ENCODE data around the gene RPAP3. TPM values are rescaled to one million over a fixed set of nuclear protein-coding genes. Genes with fewer than 3 reads are reported as not detected.
"Not testable (repeated sequence)": the region's sequence is repeated elsewhere in the genome, so short reads cannot be mapped to it uniquely, and the experiment has no call there.

The RPAP3 gene
- total and polyA plus RNA-seq, 9 donors: 15.6 to 71.3 (median 32.4) TPM

GRCh38 chr12:47679785-47680184 lies 26.0 kb downstream of the RPAP3 start:
- Histone ChIP-seq H3K27ac (no peak overlapping the region), H3K9me3 (no peaks in the 10 kb centered on the region), H3K4me1 (ENCODE audit: insufficient read depth) (no peaks in the 10 kb centered on the region), H3K4me3 (no peak overlapping the region), H3K36me3 (no peaks in the 10 kb centered on the region), H3K27me3 (no peaks in the 10 kb centered on the region)
- DNase-seq: no peak
- TF ChIP-seq POLR2A (IDR thresholded peaks at IDR 0.05) (no peak), CTCF (IDR thresholded peaks at IDR 0.05) (no peak), EP300 (IDR thresholded peaks at IDR 0.05) (no peak)
- WGBS, 3 donors: 95 to 97% (median 96%) methylated on average over 2 of the region's 2 CpGs
- intact Hi-C loops (cut with DNase I): no loop called here

- Histone ChIP-seq H3K27ac (no peak overlapping the region), H3K27me3 (no peaks in the 10 kb centered on the region), H3K4me1 (ENCODE audit: insufficient read depth) (no peaks in the 10 kb centered on the region), H3K9me3 (no peaks in the 10 kb centered on the region), H3K4me3 (no peak overlapping the region), H3K36me3 (no peaks in the 10 kb centered on the region)
- 97 to 98% (median 98%) methylated on average over 2 of the region's 2 CpGs for WGBS, 3 donors
- intact Hi-C loops (cut with DNase I): no loop called here
- DNase-seq: no peak
- TF ChIP-seq EP300 (IDR thresholded peaks at IDR 0.05): no peak
- no peak for TF ChIP-seq CTCF (IDR thresholded peaks at IDR 0.05)
- TF ChIP-seq POLR2A (IDR thresholded peaks at IDR 0.05): no peak
Observed at GRCh38 chr12:47672068-47672467, 33.8 kb downstream of the RPAP3 start.

- intact Hi-C loops (cut with DNase I); H3K4me1 ChIP-seq (ENCODE audit: insufficient read depth); DNase-seq; H3K9me3 ChIP-seq; H3K27me3 ChIP-seq; H3K4me3 ChIP-seq; H3K36me3 ChIP-seq; H3K27ac ChIP-seq: not testable (repeated sequence)
- WGBS, 3 donors: 94 to 97% (median 95%) methylated on average over 6 of the region's 6 CpGs
Observed at GRCh38 chr12:47667935-47668334, 37.9 kb downstream of the RPAP3 start.

GRCh38 chr12:47652521-47653234 lies 53.2 kb downstream of the RPAP3 start:
- peaks cover 1% of the 10 kb centered on the region for H3K4me1 ChIP-seq (ENCODE audit: insufficient read depth)
- TF ChIP-seq EP300 (IDR thresholded peaks at IDR 0.05) (no peak), POLR2A (IDR thresholded peaks at IDR 0.05) (no peak), CTCF (IDR thresholded peaks at IDR 0.05) (no peak)
- no peak for DNase-seq
- 62 to 75% (median 66%) methylated on average over 4 of the region's 4 CpGs for WGBS, 3 donors
- no peak overlapping the region for H3K27ac ChIP-seq
- no peaks in the 10 kb centered on the region for H3K27me3 ChIP-seq
- H3K4me3 ChIP-seq: no peak overlapping the region
- intact Hi-C loops (cut with DNase I): loop anchor here in 2 of 4 donors (5.0 kb wide), 2 partner anchors 125 to 130 kb away; no protein-coding TSS in a partner anchor
- no peaks in the 10 kb centered on the region for H3K9me3 ChIP-seq
- H3K36me3 ChIP-seq: no peaks in the 10 kb centered on the region

Data from ovary (tissue), 9 donors.